Thoracic aorta (tissue), 2 donors: ENCODE data around the gene KIAA2012. TPM values are rescaled to one million over a fixed set of nuclear protein-coding genes. Genes with fewer than 3 reads are reported as not detected.

Source experiments
- ATAC-seq: fragments of 150-250 bp; one replicate; pipeline ENCODE4 v1.8.0; 2017; ENCODE audit warnings: low read depth; ENCODE audit not compliant: insufficient number of reproducible peaks, low FRiP score
- DNase-seq: peaks from one replicate; pipeline ENCODE4 v3.0.0-alpha.2; 2020; ENCODE audit warnings: low spot score
- H3K27ac ChIP-seq, 2 donors: fragments of 200-600 bp; sonication (generic); 1 replicate in 1 of 2; 2 replicates in 1 of 2; pipeline ENCODE4 v1.5.1; 2016; ENCODE audit warnings: mild to moderate bottlenecking in 2 of 2, moderate library complexity in 2 of 2
- H3K27me3 ChIP-seq: fragments of 200-600 bp; sonication (generic); replicated peaks from 2 replicates; pipeline ENCODE4 v1.6.0; 2016; ENCODE audit warnings: mild to moderate bottlenecking; ENCODE audit not compliant: insufficient read depth
- H3K36me3 ChIP-seq: fragments of 200-600 bp; sonication (generic); one replicate; pipeline ENCODE4 v1.5.1; 2016
- H3K4me1 ChIP-seq, 2 donors: fragments of 200-600 bp; sonication (generic); 1 replicate in 1 of 2; 2 replicates in 1 of 2; pipeline versions ENCODE4 v1.5.1 to v1.6.0; 2016; ENCODE audit warnings: low read depth in 2 of 2, mild to moderate bottlenecking in 1 of 2; ENCODE audit not compliant: control insufficient read depth in 1 of 2
- H3K4me3 ChIP-seq: fragments of 200-600 bp; sonication (generic); 2 replicates; pipeline ENCODE4 v1.5.1; 2016; ENCODE audit warnings: mild to moderate bottlenecking
- H3K9me3 ChIP-seq: fragments of 200-600 bp; sonication (generic); 2 replicates; pipeline ENCODE4 v1.5.1; 2016
- total RNA-seq, 2 donors: library from RNA; depleted of rRNA; stranded (reverse); fragments of >200 nt; gene quantifications; one replicate each; pipeline versions ENCODE4 v1.1.0 to v1.2.3, GENCODE V29; 2016
- TF ChIP-seq, protein P1 (sequence below): fragments of 200-600 bp; sonication (generic); IDR thresholded peaks from one replicate; pipeline ENCODE4 v1.5.1; 2019; ENCODE audit warnings: antibody characterized with exemption

KIAA2012 gene
- total RNA-seq, 2 donors from 2014 or later: not detected

DNA sequence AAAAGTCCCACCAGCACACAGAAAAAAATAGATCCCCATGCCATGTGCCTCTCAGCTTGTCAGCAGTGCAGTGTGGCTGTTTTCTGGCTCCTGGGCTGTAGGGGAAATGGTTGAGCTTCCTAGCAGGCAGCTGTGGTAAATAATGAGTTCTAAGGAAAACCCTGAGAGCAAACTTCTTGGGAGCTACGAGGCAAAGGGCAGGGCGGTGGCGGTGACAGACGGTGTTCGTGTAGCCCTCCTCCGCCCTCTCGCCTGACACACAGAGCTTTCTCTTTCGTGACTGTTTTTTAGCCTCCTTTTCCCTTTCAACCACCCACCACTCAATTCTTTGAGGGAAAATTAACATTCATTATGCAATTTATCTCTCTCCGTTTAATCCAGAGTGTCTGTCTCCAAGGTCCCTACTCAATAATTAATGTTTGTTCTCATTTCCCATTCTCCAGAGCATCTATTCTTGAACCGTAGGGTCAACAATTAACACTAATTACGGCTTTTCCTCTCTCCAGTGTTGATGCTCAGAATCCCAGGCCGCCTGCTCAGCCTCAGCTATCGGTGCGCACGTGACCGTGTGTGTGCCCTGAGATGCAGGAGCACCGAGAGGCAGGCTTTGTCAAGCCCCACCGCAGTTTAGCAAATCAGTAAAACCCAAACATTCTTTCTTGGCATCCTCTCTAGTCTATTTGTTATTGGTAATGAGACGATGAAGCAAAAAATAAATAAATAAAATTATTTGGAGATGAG, 50.1 kb downstream of the KIAA2012 start:
- ATAC-seq: no peak
- H3K36me3 ChIP-seq: no peaks in the 10 kb centered on the region

DNA sequence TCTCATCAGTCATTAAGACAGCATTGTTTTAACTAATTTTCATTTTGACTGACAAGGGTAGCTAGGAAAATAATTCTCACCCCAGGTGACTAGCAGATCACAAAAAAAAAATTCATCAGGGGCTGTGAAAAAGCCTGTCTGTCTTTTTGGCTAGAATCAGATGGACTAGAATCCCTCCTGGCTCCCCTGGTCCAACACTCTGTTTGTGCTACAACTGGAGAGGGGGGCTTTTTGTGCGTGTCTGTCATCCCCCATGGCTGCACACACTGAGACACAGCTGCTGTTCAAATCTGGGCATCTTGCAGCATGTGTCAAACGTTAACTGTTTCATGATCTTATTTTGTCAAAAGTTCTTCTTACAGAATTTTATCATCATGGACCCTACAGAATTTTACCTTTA, 51.2 kb downstream of the KIAA2012 start:
- no peak overlapping the region for H3K4me3 ChIP-seq
- no peak for DNase-seq

More for the DNA sequence above, 50.1 kb downstream of the KIAA2012 start:
- peaks cover 0 to 5% of the 10 kb centered on the region in 2 donors for H3K4me1 ChIP-seq
- TF ChIP-seq, protein P1, sequence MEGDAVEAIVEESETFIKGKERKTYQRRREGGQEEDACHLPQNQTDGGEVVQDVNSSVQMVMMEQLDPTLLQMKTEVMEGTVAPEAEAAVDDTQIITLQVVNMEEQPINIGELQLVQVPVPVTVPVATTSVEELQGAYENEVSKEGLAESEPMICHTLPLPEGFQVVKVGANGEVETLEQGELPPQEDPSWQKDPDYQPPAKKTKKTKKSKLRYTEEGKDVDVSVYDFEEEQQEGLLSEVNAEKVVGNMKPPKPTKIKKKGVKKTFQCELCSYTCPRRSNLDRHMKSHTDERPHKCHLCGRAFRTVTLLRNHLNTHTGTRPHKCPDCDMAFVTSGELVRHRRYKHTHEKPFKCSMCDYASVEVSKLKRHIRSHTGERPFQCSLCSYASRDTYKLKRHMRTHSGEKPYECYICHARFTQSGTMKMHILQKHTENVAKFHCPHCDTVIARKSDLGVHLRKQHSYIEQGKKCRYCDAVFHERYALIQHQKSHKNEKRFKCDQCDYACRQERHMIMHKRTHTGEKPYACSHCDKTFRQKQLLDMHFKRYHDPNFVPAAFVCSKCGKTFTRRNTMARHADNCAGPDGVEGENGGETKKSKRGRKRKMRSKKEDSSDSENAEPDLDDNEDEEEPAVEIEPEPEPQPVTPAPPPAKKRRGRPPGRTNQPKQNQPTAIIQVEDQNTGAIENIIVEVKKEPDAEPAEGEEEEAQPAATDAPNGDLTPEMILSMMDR: no peak
- no peaks in the 10 kb centered on the region for H3K27me3 ChIP-seq
- no peak overlapping the region for H3K4me3 ChIP-seq
- no peaks in the 10 kb centered on the region for H3K9me3 ChIP-seq
- H3K27ac ChIP-seq: no peak overlapping the region
- no peak for DNase-seq

DNA sequence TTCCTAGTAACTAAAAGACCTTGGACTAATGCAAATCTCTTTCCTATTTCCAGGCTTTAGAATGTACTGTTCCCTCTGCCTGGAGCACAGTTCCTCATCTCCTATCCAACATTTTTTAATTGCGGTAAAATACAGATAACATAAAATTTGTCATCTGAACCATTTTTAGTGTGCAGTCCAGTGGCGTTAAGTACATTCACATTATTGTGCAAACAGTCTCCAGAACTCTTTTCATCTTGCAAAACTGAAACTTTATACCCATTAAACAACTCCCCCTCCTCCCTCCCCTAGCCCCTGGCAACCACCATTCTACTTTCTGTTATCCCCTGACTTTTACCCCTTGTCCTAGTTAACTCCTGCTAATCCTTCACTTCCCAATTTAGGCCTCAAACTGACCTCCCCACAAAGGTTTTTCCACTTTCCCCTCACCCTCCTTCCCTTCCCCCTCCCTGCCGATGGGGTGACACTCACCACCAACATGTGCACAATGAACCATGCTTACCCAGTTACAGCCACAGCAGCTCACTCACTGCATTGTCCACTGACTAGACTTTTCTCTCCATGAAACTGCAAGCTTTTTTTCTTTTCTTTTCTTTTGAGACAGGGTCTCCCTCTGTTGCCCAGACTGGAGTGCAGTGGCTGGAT, 54.8 kb downstream of the KIAA2012 start:
- no peaks in the 10 kb centered on the region for H3K27me3 ChIP-seq
- no peaks in the 10 kb centered on the region for H3K4me1 ChIP-seq
- no peak overlapping the region for H3K27ac ChIP-seq
- no peaks in the 10 kb centered on the region for H3K36me3 ChIP-seq
- no peaks in the 10 kb centered on the region for H3K9me3 ChIP-seq
- DNase-seq: no peak
- H3K4me3 ChIP-seq: no peak overlapping the region
- ATAC-seq: no peak
- TF ChIP-seq, protein P1: no peak

More for the DNA sequence above, 51.2 kb downstream of the KIAA2012 start:
- TF ChIP-seq, protein P1: no peak
- Histone ChIP-seq H3K36me3 (no peaks in the 10 kb centered on the region), H3K9me3 (no peaks in the 10 kb centered on the region), H3K4me1 (no peaks in the 10 kb centered on the region), H3K27ac (no peak overlapping the region), H3K27me3 (no peaks in the 10 kb centered on the region)
- no peak for ATAC-seq

DNA sequence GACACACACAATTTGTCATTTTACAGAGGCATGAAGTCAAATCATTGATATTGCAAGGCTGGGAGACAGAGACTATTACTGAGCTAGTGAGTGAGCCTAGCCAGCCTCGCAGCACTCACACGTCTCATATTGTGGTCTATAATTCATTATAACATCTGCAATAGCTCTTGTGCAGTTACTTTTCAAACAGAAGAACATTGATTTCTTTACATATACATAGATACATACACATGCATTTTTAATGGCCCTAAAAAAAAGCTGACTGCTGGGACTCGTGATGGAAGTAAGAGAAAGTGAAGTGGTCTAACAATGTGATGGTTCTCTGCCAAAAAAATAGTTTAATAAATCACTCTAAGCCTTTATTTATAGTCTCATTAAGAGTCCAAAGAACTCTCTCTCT, 56.8 kb downstream of the KIAA2012 start:
- DNase-seq (no peak), ATAC-seq (no peak)
- Histone ChIP-seq H3K27ac (no peak overlapping the region), H3K4me3 (no peak overlapping the region), H3K4me1 (peaks cover 0 to under 1% of the 10 kb centered on the region in 2 donors), H3K36me3 (no peaks in the 10 kb centered on the region), H3K27me3 (no peaks in the 10 kb centered on the region), H3K9me3 (no peaks in the 10 kb centered on the region)
- TF ChIP-seq, protein P1: no peak

DNA sequence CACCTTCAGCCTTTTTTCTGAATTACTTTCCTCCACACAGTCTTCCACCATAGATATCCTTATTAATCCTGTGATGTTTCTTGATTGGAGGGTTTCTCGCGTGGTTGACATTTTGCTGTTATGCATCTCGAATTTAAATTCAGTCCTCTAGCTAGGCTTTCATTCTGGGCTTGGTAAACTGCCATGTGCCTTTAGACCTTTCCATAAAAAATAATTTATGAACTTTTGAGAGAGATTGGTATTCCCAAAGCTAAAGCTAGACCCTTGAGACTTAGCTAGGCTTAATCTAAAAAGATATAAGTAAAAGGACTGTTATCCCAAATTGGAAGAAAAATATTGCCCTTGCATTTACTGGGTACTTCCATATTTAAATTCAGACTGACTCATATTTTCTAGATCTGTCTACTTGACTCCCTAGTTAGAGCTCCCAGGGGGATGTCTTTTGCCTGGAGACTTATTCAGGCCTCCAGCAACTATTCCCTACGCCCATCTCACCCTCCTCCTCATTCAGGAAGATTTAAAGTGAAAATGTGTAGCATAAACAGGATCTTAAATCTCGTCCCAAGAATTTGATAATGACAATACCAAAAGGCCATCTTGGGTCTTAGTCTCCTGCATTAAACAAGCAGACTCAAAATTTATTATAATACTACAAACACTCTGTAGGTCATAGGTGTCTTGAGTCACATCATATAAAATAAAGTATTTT, 60.3 kb downstream of the KIAA2012 start:
- Histone ChIP-seq H3K36me3 (no peaks in the 10 kb centered on the region), H3K4me1 (peaks cover 4 to 15% of the 10 kb centered on the region in 2 donors), H3K27ac (no peak overlapping the region), H3K9me3 (no peaks in the 10 kb centered on the region), H3K27me3 (no peaks in the 10 kb centered on the region), H3K4me3 (no peak overlapping the region)
- DNase-seq (no peak), ATAC-seq (no peak)
- TF ChIP-seq, protein P1: no peak
